CD4-positive, alpha-beta T cell (primary cell): ENCODE data around the gene PRKCA. TPM values are rescaled to one million over a fixed set of nuclear protein-coding genes. Genes with fewer than 3 reads are reported as not detected.

Experiments used
- ATAC-seq: fragments of 200-7000 bp; cut with Tn5 transposase; one replicate; pipeline ENCODE4 v1.10.0; 2022; ENCODE audit warnings: mild to moderate bottlenecking; ENCODE audit not compliant: poor library complexity
- CTCF ChIA-PET: fragments of 350-600 bp; sonication (Branson Sonifier 250); formaldehyde crosslinking; loops from one replicate; lab custom pipeline; 2021; ENCODE audit warnings: antibody characterized with exemption, inconsistent platforms; lab: Charles Lee
- POLR2A ChIA-PET: fragments of 350-600 bp; sonication (Branson Sonifier 250); formaldehyde crosslinking; loops from one replicate; lab custom pipeline; 2021; ENCODE audit warnings: antibody characterized with exemption, inconsistent platforms; lab: Charles Lee
- DNase-seq, 14 experiments: peaks; one replicate each; pipeline ENCODE4 v3.0.0-alpha.2; 2013 to 2020; ENCODE audit warnings: mixed read lengths in 2 of 14
- H3K27ac ChIP-seq, 2 donors: one replicate each; pipeline versions ENCODE4 v1.5.1 to v1.7.0; 2013; ENCODE audit warnings: low read length in 2 of 2, low read depth in 1 of 2, mild to moderate bottlenecking in 1 of 2
- H3K27me3 ChIP-seq, 2 experiments: 1 replicate in 1 of 2; 2 replicates in 1 of 2; pipeline versions ENCODE4 v1.6.1 to v1.7.0; 2013; ENCODE audit warnings: low read length in 2 of 2, control low read depth in 1 of 2, mild to moderate bottlenecking in 1 of 2, moderate library complexity in 1 of 2; ENCODE audit not compliant: insufficient read depth in 2 of 2, control insufficient read depth in 1 of 2
- H3K36me3 ChIP-seq: one replicate; pipeline ENCODE4 v1.6.1; 2013; ENCODE audit warnings: low read length, control low read depth; ENCODE audit not compliant: insufficient read depth
- H3K4me1 ChIP-seq: one replicate; pipeline ENCODE4 v1.6.1; 2013; ENCODE audit warnings: low read length, control low read depth; ENCODE audit not compliant: insufficient read depth
- H3K4me3 ChIP-seq: one replicate; pipeline ENCODE4 v1.5.1; 2013; ENCODE audit warnings: mild to moderate bottlenecking, low read length, moderate library complexity
- H3K9me3 ChIP-seq, 2 experiments: 1 replicate in 1 of 2; 2 replicates in 1 of 2; pipeline versions ENCODE4 v1.6.1 to v1.7.0; 2013; ENCODE audit warnings: low read length in 2 of 2, mild to moderate bottlenecking in 2 of 2, control low read depth in 1 of 2, moderate library complexity in 1 of 2; ENCODE audit not compliant: control insufficient read depth in 1 of 2, insufficient read depth in 1 of 2
- H3K27ac Mint-ChIP-seq: one replicate; pipeline ENCODE4 v1.8.0; 2020; ENCODE audit warnings: mixed read lengths
- H3K27me3 Mint-ChIP-seq: one replicate; pipeline ENCODE4 v1.8.0; 2021; ENCODE audit warnings: mixed read lengths
- H3K36me3 Mint-ChIP-seq: one replicate; pipeline ENCODE4 v1.8.0; 2021; ENCODE audit warnings: low read depth, mixed read lengths
- H3K4me1 Mint-ChIP-seq: one replicate; pipeline ENCODE4 v1.8.0; 2021; ENCODE audit warnings: low read depth, mixed read lengths
- H3K4me3 Mint-ChIP-seq: one replicate; pipeline ENCODE4 v1.8.0; 2020; ENCODE audit warnings: mild to moderate bottlenecking, mixed read lengths
- H3K9me3 Mint-ChIP-seq: one replicate; pipeline ENCODE4 v1.8.0; 2020; ENCODE audit warnings: mixed read lengths
- intact Hi-C, 2 experiments: fragments of 100-400 bp; cut with DNase I in 1 of 2; cut with micrococcal nuclease in 1 of 2; formaldehyde crosslinking; loops; one replicate each; pipeline versions ENCODE4 v1.15.1 to v1.9.0; 2023 to 2025; cut with DNase I, micrococcal nuclease
- total RNA-seq, 174 experiments: library from RNA in 2 of 174; stranded (reverse) in 2 of 174; gene quantifications; one replicate each; pipeline ENCODE4 v1.2.3 and lab custom pipeline; 2021 to 2026
- TF ChIP-seq, protein P1 (sequence below): fragments of 200-600 bp; IDR thresholded peaks from one replicate; pipeline ENCODE4 v1.8.0; 2022; ENCODE audit warnings: antibody characterized with exemption, mild to moderate bottlenecking

Gene PRKCA
- total RNA-seq, 2 experiments from 2014 or later, result 84.8 to 88.6 TPM

DNA sequence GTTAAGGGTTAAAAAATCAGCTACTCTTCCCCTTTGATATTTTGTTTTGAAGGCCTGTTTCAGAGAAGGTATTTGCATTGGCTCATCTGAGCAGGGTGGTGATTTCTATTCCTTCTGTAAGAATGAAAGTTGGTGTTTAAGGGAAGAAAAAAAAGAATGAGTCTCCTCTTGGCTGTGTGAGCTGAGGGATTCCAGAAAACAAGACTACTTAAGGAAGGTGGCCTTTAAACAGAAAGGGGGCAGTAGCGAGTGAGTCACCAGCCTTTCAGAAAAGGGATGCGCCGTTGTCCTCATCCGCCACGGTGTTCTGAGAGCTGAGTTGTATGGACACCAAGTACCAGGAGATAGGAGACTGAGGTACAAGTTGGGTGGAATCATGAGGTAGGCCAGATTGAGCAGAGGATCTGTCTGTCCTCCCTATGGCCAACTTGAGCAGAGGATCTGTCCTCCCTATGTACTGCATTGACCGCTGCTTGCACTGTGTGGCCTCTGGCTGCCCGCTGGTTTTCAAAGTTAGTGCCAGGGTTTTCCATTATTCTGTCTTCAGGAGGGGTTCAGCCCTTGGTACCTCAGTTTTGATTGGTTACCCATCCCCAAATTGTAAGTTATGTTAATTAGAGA, 8.2 kb downstream of the PRKCA start:
- DNase-seq, result peak in 2 of 14 experiments; percentile 38 to 48

DNA sequence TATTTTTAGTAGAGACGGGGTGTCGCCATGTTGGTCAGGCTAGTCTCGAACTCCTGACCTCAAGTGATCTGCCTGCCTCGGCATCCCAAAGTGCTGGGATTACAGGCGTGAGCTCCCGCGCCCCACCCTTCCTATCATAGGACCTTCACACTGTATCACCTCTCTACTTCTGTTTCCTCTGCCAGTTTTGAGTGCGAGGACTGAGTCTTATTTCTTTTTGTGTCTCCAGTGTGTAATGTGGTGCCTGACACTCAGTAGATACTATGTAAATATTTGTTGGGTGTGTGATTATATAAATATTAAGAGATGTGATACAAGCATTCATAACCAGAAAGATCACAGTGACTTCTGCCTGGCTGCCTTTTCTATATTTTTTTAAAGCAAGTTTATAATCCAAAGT, 10.5 kb downstream of the PRKCA start:
- Mint-ChIP-seq H3K4me1 (peaks cover 92% of the 10 kb centered on the region), H3K9me3 (no peaks in the 10 kb centered on the region), H3K4me3 (no peak overlapping the region), H3K27ac (peak overlapping the region; percentile 69), H3K27me3 (no peaks in the 10 kb centered on the region), H3K36me3 (peaks cover 53% of the 10 kb centered on the region)
- DNase-seq, result no peak
- no peaks in the 10 kb centered on the region for H3K36me3 ChIP-seq
- no peak overlapping the region for H3K27ac ChIP-seq
- TF ChIP-seq, protein P1, sequence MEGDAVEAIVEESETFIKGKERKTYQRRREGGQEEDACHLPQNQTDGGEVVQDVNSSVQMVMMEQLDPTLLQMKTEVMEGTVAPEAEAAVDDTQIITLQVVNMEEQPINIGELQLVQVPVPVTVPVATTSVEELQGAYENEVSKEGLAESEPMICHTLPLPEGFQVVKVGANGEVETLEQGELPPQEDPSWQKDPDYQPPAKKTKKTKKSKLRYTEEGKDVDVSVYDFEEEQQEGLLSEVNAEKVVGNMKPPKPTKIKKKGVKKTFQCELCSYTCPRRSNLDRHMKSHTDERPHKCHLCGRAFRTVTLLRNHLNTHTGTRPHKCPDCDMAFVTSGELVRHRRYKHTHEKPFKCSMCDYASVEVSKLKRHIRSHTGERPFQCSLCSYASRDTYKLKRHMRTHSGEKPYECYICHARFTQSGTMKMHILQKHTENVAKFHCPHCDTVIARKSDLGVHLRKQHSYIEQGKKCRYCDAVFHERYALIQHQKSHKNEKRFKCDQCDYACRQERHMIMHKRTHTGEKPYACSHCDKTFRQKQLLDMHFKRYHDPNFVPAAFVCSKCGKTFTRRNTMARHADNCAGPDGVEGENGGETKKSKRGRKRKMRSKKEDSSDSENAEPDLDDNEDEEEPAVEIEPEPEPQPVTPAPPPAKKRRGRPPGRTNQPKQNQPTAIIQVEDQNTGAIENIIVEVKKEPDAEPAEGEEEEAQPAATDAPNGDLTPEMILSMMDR, result no peak
- no peaks in the 10 kb centered on the region for H3K9me3 ChIP-seq
- no peaks in the 10 kb centered on the region for H3K27me3 ChIP-seq
- CTCF ChIA-PET, result interaction anchor here (1.0 kb wide), 2 partner anchors 9 to 81 kb away, joined by 3 read pairs; no protein-coding TSS in a partner anchor
- POLR2A ChIA-PET, result interaction anchor here (0.6 to 4.9 kb wide), 5 partner anchors 9 to 136 kb away, joined by 4 to 27 read pairs (median 4); no protein-coding TSS in a partner anchor
- no peak for ATAC-seq
- no peak overlapping the region for H3K4me3 ChIP-seq
- H3K4me1 ChIP-seq, result peaks cover 9% of the 10 kb centered on the region
- intact Hi-C loops, result loop anchor here in 1 of 2 experiments (2.0 kb wide), 1 partner anchor 14 kb away; no protein-coding TSS in a partner anchor

More for the DNA sequence above, 8.2 kb downstream of the PRKCA start:
- H3K36me3 Mint-ChIP-seq, result peaks cover 65% of the 10 kb centered on the region
- H3K27me3 Mint-ChIP-seq, result no peaks in the 10 kb centered on the region
- H3K27me3 ChIP-seq, result no peaks in the 10 kb centered on the region
- intact Hi-C loops, result no loop called here
- no peaks in the 10 kb centered on the region for H3K9me3 ChIP-seq
- no peak overlapping the region for H3K27ac ChIP-seq
- H3K27ac Mint-ChIP-seq, result peak overlapping the region; percentile 85
- no peaks in the 10 kb centered on the region for H3K36me3 ChIP-seq
- TF ChIP-seq, protein P1, result no peak
- ChIA-PET CTCF (interaction anchor here (0.8 to 1.1 kb wide), 3 partner anchors 17 to 108 kb away, joined by 3 to 5 read pairs (median 3); no protein-coding TSS in a partner anchor), POLR2A (interaction anchor here (0.7 to 4.9 kb wide), 3 partner anchors 20 to 111 kb away, joined by 3 to 27 read pairs (median 3); no protein-coding TSS in a partner anchor)
- no peak overlapping the region for H3K4me3 ChIP-seq
- H3K4me3 Mint-ChIP-seq, result peak overlapping the region; percentile 32
- no peaks in the 10 kb centered on the region for H3K9me3 Mint-ChIP-seq
- peaks cover 95% of the 10 kb centered on the region for H3K4me1 Mint-ChIP-seq
- peak; percentile 18 for ATAC-seq
- H3K4me1 ChIP-seq, result peaks cover 9% of the 10 kb centered on the region

DNA sequence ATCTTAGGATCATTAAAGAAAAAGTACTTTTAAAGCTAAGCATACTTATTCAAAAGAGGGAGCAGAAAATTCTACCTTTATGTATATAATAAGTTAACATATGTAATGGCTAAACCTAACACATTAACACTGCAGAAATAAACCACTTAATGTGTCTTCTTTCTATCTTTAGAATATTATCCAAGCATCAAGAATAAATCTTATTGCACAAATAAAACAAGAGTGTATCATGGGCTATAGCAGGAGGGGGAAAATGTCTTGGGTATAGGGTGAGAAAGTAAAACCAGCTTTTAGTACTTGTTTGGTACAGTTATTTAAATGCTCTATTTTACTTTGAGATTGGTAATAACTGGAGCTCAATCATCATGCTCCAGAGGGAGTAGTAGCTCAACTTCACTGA, 10.9 kb downstream of the PRKCA start:
- Mint-ChIP-seq H3K27ac (peak overlapping the region; percentile 69), H3K27me3 (no peaks in the 10 kb centered on the region), H3K4me3 (peak overlapping the region; percentile 23), H3K4me1 (peaks cover 92% of the 10 kb centered on the region), H3K36me3 (peaks cover 49% of the 10 kb centered on the region), H3K9me3 (no peaks in the 10 kb centered on the region)
- Histone ChIP-seq H3K9me3 (no peaks in the 10 kb centered on the region), H3K4me1 (peaks cover 9% of the 10 kb centered on the region), H3K27ac (no peak overlapping the region), H3K27me3 (no peaks in the 10 kb centered on the region), H3K4me3 (no peak overlapping the region), H3K36me3 (no peaks in the 10 kb centered on the region)
- ChIA-PET POLR2A (interaction anchor here (0.6 to 4.9 kb wide), 6 partner anchors 9 to 236 kb away, joined by 4 to 27 read pairs (median 4); no protein-coding TSS in a partner anchor), CTCF (interaction anchor here (1.0 kb wide), 2 partner anchors 9 to 80 kb away, joined by 3 read pairs; no protein-coding TSS in a partner anchor)
- intact Hi-C loops, result loop anchor here in 1 of 2 experiments (2.0 kb wide), 1 partner anchor 13 kb away; no protein-coding TSS in a partner anchor
- ATAC-seq (no peak), DNase-seq (no peak)
- TF ChIP-seq, protein P1, result no peak
